PC-9 (cell line): ENCODE results near the gene CEP89.

Experiments
- CTCF ChIP-seq: fragments of 200-600 bp; sonication (generic); conservative IDR thresholded peaks from 2 replicates; pipeline ENCODE4 v1.6.1; 2017; ENCODE audit warnings: mixed run types, antibody characterized with exemption, mild to moderate bottlenecking, moderate library complexity
- EZH2 ChIP-seq: fragments of 200-600 bp; sonication (generic); IDR thresholded peaks from 2 replicates; pipeline ENCODE4 v1.8.0; 2017; ENCODE audit warnings: antibody characterized with exemption, low read depth

GRCh38 chr19:32909257-32909656, 62.5 kb downstream of the CEP89 start:
- TF ChIP-seq CTCF (no peak), EZH2 (no peak)
